ENCODE measurements around the gene PDCD1LG2.

Gene PDCD1LG2

DNA sequence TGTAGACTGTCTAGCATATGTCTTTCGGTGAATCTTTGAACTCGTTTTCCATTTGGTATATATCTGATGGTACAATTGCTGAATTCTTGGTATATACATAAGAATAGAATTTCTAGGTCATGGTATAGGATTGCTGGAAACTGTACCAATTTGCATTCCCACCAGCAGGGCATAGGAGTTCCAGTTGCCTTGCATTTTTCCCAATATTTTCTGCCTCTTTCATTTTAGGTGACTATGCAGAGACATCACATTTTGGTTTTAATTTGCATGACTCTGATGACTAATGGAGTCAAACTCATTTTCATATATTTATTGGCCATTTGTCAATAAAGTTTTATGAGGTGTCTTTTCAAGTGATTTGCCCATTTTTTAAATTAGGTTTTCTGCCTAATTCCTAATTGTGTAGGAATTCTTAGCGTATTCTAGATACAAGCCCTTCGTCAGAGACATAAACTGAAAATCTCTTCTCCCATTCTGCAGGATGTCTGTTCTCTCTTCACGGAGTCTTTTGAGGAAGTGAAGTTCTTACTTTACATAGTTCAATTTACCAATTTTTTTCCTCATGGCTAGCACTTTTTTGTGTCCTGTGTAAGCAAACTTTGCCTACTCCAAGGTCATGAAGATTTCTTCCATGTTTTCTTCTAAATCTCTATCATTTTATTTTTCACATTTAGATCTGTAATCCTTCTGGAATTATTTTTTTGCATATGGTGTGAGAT, 28.9 kb upstream of the PDCD1LG2 start:
- Histone ChIP-seq H3K36me3 (ENCODE audit: control insufficient read depth, insufficient read depth, low read length) (no peaks in the 10 kb centered on the region), H3K27ac (ENCODE audit: low read length) (no peak overlapping the region), H3K4me3 (ENCODE audit: low read length) (no peak overlapping the region), H3K9me3 (ENCODE audit: control insufficient read depth, insufficient read depth, low read length) (no peaks in the 10 kb centered on the region), H3K4me1 (ENCODE audit: control insufficient read depth, insufficient read depth, low read length) (0 out of 2 replicates have a peak, but pooled peaks cover 2% of the 10 kb centered on the region), H3K27me3 (ENCODE audit: control insufficient read depth, insufficient read depth, low read length) (no peaks in the 10 kb centered on the region)
- DNase-seq (ENCODE audit: low read depth, low spot score): no peak
- WGBS (ENCODE audit: insufficient coverage, insufficient read length): no CpG with 5 or more reads among the region's 5 CpGs

DNA sequence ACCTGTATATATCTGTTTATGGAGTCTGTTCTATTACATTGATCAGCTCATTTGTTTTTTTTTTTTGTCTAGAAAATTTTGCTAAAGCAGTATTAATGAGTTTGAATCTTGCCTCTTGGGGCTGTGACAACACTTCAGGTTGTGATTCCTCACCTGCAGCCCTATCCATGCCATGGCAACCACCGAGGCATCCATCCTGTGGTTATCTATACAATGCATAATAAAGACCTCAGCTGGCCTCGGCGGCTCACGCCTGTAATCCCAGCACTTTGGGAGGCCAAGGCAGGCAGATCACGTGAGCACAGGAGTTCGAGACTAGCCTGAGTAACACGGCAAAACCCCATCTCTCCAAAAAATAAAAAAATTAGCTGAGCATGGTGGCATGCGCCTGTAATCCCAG, 28.1 kb upstream of the PDCD1LG2 start:
- WGBS (ENCODE audit: insufficient coverage, insufficient read length): no CpG with 5 or more reads among the region's 8 CpGs
- no peaks in the 10 kb centered on the region for H3K27me3 ChIP-seq (ENCODE audit: control insufficient read depth, insufficient read depth, low read length)
- no peak for DNase-seq (ENCODE audit: low read depth, low spot score)
- H3K4me1 ChIP-seq (ENCODE audit: control insufficient read depth, insufficient read depth, low read length): 0 out of 2 replicates have a peak, but pooled peaks cover 2% of the 10 kb centered on the region
- no peaks in the 10 kb centered on the region for H3K36me3 ChIP-seq (ENCODE audit: control insufficient read depth, insufficient read depth, low read length)
- H3K4me3 ChIP-seq (ENCODE audit: low read length): no peak overlapping the region
- H3K27ac ChIP-seq (ENCODE audit: low read length): no peak overlapping the region
- no peaks in the 10 kb centered on the region for H3K9me3 ChIP-seq (ENCODE audit: control insufficient read depth, insufficient read depth, low read length)

DNA sequence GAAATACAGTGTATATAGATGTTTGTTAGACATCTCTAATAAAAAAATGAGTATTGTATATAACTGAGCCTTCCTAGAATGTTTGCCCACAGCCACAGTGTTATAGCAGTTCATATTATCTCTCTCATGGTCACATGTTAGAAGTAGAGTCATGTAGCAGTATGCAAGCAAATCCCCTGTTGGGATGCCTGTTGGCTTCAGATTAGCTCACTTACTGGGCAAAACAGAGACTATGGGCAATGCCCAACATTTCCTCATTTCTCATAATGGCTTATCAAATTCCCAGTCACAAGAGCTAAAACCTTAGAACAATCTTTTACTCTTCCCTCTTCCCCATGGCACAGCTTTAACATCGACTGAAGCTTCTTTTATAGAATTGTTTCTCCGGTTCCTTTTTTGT, 27.0 kb upstream of the PDCD1LG2 start:
- DNase-seq (ENCODE audit: low read depth, low spot score): no peak
- Histone ChIP-seq H3K36me3 (ENCODE audit: control insufficient read depth, insufficient read depth, low read length) (no peaks in the 10 kb centered on the region), H3K27ac (ENCODE audit: low read length) (no peak overlapping the region), H3K27me3 (ENCODE audit: control insufficient read depth, insufficient read depth, low read length) (no peaks in the 10 kb centered on the region), H3K9me3 (ENCODE audit: control insufficient read depth, insufficient read depth, low read length) (no peaks in the 10 kb centered on the region), H3K4me3 (ENCODE audit: low read length) (no peak overlapping the region), H3K4me1 (ENCODE audit: control insufficient read depth, insufficient read depth, low read length) (0 out of 2 replicates have a peak, but pooled peaks cover 2% of the 10 kb centered on the region)
- no CpG with 5 or more reads among the region's 2 CpGs for WGBS (ENCODE audit: insufficient coverage, insufficient read length)

DNA sequence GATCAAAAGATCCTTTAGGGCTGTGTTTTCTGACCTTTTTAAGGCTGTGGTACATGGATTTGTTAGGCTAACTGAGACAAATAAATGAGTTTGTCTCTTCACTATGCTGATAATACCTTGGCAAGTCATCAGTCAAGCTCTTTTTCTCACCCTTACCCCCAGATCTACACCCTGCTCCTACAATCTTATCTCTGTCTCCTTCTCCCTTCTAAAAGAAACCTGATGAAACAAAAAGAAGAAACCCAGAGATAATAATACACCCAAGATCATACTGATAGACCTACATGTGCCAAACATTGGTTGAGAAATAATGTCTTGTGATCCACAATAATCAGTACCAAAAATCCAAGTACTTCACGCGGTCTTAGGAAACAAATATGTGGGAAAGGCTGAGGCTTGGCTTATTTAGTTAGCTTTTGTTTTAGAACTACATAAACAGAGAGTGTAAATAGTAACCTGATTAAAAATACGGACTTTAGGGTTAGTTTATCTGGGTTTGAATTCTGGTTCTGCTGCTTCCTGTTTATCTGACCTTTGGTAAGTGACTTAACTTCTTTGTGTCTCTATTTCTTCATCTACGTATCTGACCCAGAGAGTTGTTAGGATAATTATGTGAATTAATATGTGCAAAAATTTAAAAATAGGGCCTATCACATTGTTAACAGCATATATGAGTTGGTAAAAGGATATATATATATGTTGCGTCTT, 24.8 kb upstream of the PDCD1LG2 start:
- Histone ChIP-seq H3K4me3 (ENCODE audit: low read length) (no peak overlapping the region), H3K27me3 (ENCODE audit: control insufficient read depth, insufficient read depth, low read length) (no peaks in the 10 kb centered on the region), H3K27ac (ENCODE audit: low read length) (no peak overlapping the region), H3K36me3 (ENCODE audit: control insufficient read depth, insufficient read depth, low read length) (no peaks in the 10 kb centered on the region), H3K4me1 (ENCODE audit: control insufficient read depth, insufficient read depth, low read length) (0 out of 2 replicates have a peak, but pooled peaks cover 2% of the 10 kb centered on the region), H3K9me3 (ENCODE audit: control insufficient read depth, insufficient read depth, low read length) (no peaks in the 10 kb centered on the region)
- WGBS (ENCODE audit: insufficient coverage, insufficient read length): 100% methylated on average over 1 of the region's 5 CpGs
- no peak for DNase-seq (ENCODE audit: low read depth, low spot score)

DNA sequence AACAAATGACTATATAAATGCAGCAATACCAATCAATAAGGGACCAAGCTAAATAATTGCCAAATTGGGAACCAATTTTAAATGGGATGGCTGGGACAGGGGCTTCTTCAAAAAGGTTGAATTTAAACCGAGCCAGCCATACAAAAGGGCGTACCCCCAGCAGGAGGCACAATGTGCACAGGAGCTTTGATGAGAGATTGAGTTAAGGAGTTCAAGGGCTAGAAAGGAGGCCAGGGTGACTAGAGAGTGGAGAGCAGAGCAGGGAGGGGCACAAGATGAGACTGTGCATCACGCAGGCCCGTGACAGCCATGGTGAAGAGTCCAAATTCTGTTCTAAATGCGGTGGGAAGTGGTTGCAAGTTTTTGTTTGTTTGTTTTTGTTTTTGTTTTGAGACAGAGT, 23.3 kb upstream of the PDCD1LG2 start:
- Histone ChIP-seq H3K27me3 (ENCODE audit: control insufficient read depth, insufficient read depth, low read length) (no peaks in the 10 kb centered on the region), H3K9me3 (ENCODE audit: control insufficient read depth, insufficient read depth, low read length) (no peaks in the 10 kb centered on the region), H3K27ac (ENCODE audit: low read length) (no peak overlapping the region), H3K36me3 (ENCODE audit: control insufficient read depth, insufficient read depth, low read length) (no peaks in the 10 kb centered on the region), H3K4me3 (ENCODE audit: low read length) (no peak overlapping the region), H3K4me1 (ENCODE audit: control insufficient read depth, insufficient read depth, low read length) (0 out of 2 replicates have a peak, but pooled peaks cover 2% of the 10 kb centered on the region)
- DNase-seq (ENCODE audit: low read depth, low spot score): no peak
- WGBS (ENCODE audit: insufficient coverage, insufficient read length): no CpG with 5 or more reads among the region's 5 CpGs

DNA sequence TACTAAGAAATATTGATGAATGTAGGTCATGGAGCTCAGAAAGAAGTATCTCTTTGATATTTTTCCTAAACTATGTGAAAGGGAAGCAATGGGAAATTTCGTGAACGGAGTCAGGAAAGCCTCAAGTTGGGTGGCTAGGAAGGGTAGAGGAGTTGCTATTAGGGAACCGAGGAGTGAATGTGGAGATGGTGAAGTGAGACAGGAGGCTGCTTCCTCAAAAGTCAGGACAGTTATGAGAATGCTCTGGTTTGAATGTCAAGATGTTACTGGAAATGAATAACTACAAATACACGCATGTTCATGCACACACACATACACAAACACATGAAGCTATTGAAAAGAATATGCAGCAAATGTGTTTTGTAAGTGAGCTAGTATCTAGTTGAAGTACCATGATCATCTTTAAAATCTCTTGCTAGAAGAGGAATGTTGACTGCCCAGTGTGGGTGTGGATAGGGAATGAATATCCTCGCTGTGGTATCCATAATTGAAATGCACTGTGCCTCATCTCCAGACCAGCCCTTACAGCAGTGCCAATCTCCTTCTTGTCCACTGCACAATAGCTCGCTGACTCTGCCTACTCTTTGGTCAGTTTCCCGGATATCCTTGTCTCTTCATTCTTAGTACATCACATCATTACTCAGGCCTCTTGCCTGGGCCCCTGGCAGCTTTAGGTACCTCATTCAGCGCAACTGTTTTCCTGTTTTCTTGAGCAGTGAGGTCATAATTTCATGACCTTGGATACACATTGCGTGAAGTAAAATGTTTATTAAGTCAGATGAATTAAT, 21.9 kb upstream of the PDCD1LG2 start:
- H3K9me3 ChIP-seq (ENCODE audit: control insufficient read depth, insufficient read depth, low read length): no peaks in the 10 kb centered on the region
- H3K4me3 ChIP-seq (ENCODE audit: low read length): no peak overlapping the region
- WGBS (ENCODE audit: insufficient coverage, insufficient read length): no CpG with 5 or more reads among the region's 9 CpGs
- H3K27me3 ChIP-seq (ENCODE audit: control insufficient read depth, insufficient read depth, low read length): no peaks in the 10 kb centered on the region
- H3K36me3 ChIP-seq (ENCODE audit: control insufficient read depth, insufficient read depth, low read length): no peaks in the 10 kb centered on the region
- H3K4me1 ChIP-seq (ENCODE audit: control insufficient read depth, insufficient read depth, low read length): no peaks in the 10 kb centered on the region
- no peak for DNase-seq (ENCODE audit: low read depth, low spot score)
- no peak overlapping the region for H3K27ac ChIP-seq (ENCODE audit: low read length)

DNA sequence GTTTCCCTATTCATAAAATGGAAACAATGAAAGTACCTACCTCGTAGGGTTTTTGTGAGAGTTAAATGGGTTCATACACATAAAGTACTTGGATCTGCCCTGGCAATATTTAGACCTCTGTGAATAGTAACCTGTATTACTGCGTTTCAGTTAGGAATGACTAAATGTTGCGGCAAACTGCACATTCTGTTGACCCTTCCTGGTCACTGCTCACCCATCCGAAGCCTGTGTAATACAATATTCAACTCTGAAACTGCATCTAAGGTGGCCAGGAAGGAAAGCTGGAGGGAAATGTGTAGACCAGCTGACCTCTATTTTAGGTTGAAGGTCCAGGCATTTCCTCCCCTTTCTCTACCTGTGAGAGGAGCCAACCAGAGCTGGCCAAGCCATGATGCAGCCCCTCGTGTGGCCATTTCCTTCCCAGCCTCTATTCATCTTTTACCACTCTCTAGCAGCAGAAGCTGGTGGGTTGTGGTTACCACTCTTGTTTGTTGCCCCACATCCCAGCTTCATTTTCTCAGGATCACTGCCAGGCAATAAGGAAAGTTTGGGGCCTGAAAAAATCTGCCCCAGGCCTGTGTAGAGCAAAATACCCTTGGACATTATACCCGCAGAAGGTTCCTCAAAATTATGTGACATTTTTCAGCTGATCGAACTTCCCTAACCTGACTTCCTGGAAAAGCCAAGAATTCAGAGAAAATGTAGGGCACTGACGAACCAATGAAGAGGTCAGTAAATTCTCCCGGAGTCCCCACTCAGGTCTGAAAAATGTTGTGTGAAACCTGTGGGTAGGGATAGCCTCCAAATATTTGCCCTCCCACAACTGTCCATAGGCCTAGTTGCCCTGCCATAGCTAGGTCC, 20.5 kb upstream of the PDCD1LG2 start:
- H3K4me1 ChIP-seq (ENCODE audit: control insufficient read depth, insufficient read depth, low read length): no peaks in the 10 kb centered on the region
- no peak overlapping the region for H3K4me3 ChIP-seq (ENCODE audit: low read length)
- no peak overlapping the region for H3K27ac ChIP-seq (ENCODE audit: low read length)
- H3K36me3 ChIP-seq (ENCODE audit: control insufficient read depth, insufficient read depth, low read length): no peaks in the 10 kb centered on the region
- no peaks in the 10 kb centered on the region for H3K9me3 ChIP-seq (ENCODE audit: control insufficient read depth, insufficient read depth, low read length)
- no CpG with 5 or more reads among the region's 9 CpGs for WGBS (ENCODE audit: insufficient coverage, insufficient read length)
- DNase-seq (ENCODE audit: low read depth, low spot score): no peak
- no peaks in the 10 kb centered on the region for H3K27me3 ChIP-seq (ENCODE audit: control insufficient read depth, insufficient read depth, low read length)

DNA sequence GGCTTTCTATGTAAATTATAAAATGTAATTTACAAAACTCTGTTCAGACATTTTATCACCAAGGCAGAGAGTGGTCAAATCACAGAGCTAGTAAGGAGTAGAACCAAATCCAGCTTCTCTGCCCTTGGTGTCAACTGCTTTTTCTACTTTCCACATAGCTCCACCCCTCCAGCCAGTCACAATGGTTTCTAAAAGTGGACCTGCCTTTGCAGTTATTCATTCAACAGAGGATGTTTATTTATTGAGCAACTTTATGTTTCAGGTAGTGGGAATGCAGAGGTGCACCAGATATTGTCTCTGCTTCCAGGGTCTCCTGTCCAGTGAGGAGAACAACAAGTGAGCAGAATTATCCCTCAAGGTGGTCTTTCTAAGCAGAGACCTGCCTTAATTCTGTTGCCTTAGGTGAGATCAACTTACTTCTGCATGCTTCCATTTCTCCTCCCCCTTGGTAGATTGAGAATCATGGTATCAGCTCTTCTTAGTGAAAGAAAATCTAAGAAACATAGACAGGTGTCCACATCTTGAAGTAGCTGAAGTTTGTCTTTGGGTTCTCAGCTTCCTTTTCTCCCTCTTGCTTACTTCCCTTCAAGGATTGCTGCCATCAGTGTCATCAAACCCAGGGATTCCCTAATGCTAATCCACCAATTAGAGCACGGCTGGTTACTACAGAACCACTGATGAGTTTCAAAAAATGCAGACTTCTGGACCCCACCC, 17.2 kb upstream of the PDCD1LG2 start:
- Histone ChIP-seq H3K4me3 (ENCODE audit: low read length) (no peak overlapping the region), H3K9me3 (ENCODE audit: control insufficient read depth, insufficient read depth, low read length) (no peaks in the 10 kb centered on the region), H3K4me1 (ENCODE audit: control insufficient read depth, insufficient read depth, low read length) (no peaks in the 10 kb centered on the region), H3K27me3 (ENCODE audit: control insufficient read depth, insufficient read depth, low read length) (no peaks in the 10 kb centered on the region), H3K36me3 (ENCODE audit: control insufficient read depth, insufficient read depth, low read length) (no peaks in the 10 kb centered on the region), H3K27ac (ENCODE audit: low read length) (no peak overlapping the region)
- no peak for DNase-seq (ENCODE audit: low read depth, low spot score)
- WGBS (ENCODE audit: insufficient coverage, insufficient read length): no CpG with 5 or more reads among the region's 1 CpG

DNA sequence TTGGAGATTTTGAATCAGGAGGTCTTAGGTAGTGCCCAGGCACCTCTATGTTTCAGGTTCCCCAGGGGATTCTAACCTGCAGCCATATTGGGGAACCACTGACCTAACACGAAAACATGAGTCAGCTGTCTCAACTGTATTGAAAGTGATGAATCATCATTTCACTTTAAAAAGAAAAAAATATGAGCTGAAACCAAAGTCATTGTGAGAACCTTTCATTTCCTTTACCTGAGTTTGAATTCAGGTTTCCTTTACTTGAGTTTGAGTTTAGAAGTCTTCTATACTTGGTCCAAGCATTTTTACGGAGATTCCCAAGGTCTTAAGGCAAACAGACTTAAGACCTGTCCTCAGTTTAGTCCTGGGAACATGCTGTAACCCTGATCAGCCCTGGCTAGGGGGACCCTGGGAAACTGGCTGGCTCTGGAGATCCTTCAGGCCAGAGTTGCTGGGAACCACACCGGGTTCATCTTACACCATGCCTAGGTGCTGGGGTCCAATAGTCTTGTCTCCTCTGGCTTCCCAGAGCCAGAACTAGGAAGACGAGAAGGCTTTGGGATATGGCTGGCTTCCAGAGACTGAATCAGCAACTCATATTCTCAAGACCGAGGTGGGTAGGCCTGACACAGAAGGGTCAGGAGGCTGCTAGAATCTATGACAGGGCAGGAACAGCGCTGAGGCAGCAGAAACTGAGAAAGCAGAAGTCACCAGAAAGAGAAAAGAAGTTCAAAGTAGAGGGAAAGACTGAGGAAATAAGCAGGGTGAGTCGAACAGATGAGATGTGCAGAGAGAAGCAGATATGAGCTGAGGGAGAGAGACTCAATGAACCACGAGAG, 16.4 kb upstream of the PDCD1LG2 start:
- DNase-seq (ENCODE audit: low read depth, low spot score): no peak
- Histone ChIP-seq H3K36me3 (ENCODE audit: control insufficient read depth, insufficient read depth, low read length) (no peaks in the 10 kb centered on the region), H3K27me3 (ENCODE audit: control insufficient read depth, insufficient read depth, low read length) (no peaks in the 10 kb centered on the region), H3K27ac (ENCODE audit: low read length) (no peak overlapping the region), H3K9me3 (ENCODE audit: control insufficient read depth, insufficient read depth, low read length) (no peaks in the 10 kb centered on the region), H3K4me1 (ENCODE audit: control insufficient read depth, insufficient read depth, low read length) (no peaks in the 10 kb centered on the region), H3K4me3 (ENCODE audit: low read length) (no peak overlapping the region)
- WGBS (ENCODE audit: insufficient coverage, insufficient read length): no CpG with 5 or more reads among the region's 8 CpGs

Data from iPS DF 6.9 (cell line).